Hypothalamus (tissue), 51 donors: ENCODE data around the gene RAB7A.
"Not testable (repeated sequence)": the region's sequence is repeated elsewhere in the genome, so short reads cannot be mapped to it uniquely, and the experiment has no call there.

Source experiments
- DNase-seq, 51 donors: peaks; one replicate each; lab custom pipeline; 2025; lab: John Stamatoyannopoulos, UW

Gene RAB7A

DNA sequence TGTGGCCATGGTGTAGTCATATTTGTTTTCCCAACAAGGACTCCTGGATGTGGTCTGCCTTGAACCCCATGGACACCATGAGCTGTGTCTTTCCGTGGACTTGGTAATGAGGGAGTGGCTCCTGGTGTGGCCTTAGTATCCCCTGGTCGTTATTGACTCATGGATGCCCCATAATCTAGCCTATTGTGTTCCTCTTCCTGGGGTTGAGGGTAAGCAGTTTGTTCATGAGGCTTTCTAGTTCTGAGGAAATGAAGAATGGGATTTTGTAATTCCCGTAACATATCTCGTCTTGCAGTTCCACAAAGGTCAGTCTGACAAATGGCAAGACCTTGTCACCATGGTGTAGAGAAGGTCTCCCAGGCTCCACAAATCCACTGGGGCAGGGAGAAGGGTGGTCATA lies 22.6 kb downstream of the RAB7A start:
- no peak for DNase-seq

DNA sequence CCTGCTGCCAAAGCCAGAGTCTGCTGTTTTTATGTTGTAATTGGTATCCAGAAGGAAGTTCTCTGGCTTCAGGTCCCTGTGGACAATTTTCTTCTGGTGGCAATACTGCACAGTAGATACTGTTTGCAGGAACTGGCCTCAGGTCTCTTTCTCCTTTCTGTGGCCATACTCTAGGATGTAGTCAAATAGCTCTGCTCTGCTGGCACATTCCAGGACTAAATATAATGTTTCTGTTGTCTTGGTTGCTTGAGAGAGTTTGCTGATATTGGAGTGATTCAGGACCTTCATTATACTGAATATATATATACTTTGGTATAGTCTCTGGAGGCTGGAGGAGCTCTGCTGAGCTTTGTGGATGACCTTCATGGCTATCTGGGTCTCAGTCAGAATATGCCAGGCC lies 23.1 kb downstream of the RAB7A start:
- DNase-seq = no peak

DNA sequence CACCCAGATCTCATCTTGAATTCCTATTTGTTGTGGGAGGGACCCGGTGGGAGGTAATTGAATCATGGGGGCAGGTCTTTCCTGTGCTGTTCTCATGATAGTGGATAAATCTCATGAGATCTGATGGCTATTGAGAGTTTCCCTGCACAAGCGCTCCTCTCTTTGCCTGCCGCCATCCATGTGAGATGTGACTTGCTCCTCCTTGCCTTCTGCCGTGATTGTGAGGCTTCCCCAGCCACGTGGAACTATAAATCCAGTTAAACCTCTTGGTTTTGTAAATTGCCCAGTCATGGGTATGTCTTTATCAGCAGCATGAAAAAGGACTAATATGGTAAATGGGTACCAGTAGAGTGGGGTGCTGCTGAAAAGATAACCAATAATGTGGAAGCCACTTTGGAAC lies 23.6 kb downstream of the RAB7A start:
- DNase-seq = not testable (repeated sequence)

DNA sequence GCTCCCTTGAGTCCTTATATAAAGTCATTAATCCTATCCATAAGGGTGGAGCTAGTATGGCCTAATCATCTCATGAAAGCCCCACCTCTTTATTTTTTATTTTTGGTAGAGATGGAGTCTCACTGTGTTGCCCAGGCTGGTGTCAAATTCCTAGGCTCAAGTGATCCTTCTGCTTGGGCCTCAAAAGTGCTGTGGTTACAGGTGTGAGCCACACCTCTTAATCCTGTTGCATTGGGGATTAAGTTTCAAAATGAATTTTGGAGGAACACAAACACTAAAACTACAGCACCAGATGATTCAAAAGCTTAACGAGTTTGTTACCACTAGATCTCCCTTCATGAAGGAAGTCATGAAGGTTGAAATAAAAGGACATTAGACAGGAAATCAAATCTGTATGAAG lies 27.7 kb downstream of the RAB7A start:
- no peak for DNase-seq

DNA sequence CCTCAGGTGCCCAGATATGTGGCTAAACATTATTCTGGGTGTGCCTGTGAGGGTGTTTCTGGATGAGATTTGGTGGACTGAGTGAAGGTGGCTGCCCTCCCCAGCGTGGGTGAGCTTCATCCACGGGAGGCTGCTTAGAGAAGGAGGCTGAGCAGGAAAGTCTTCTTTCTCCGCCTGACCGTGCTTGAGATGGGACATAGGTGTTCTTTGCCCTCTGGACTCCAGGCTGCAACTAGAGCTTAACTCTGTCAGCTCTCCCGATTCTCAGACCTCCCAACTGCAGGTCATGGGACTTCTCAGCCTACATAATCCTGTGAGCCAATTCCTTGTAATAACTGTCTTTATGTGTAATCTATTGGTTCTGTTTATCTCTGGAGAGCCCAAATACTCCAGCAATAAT lies 34.1 kb downstream of the RAB7A start:
- no peak for DNase-seq

DNA sequence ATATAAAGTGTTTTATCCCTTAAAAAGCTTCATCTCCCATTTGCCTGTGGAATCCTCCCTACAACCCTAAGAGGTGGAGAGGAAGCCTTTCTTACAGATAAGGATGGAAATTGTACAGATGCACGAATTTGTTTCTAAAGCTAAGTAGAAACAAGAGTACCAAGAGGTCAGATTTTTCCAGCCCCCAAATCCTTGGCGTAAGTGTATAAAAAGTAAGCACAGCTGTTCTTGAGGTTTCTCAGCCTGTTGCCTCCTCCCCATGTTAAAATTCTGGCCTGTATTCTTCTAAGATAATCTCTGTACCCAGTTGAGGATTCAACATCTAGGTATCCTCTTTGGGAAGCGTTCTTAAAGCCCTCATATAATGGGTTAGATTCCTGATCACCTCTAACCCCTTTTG lies 34.9 kb downstream of the RAB7A start:
- DNase-seq = no peak

DNA sequence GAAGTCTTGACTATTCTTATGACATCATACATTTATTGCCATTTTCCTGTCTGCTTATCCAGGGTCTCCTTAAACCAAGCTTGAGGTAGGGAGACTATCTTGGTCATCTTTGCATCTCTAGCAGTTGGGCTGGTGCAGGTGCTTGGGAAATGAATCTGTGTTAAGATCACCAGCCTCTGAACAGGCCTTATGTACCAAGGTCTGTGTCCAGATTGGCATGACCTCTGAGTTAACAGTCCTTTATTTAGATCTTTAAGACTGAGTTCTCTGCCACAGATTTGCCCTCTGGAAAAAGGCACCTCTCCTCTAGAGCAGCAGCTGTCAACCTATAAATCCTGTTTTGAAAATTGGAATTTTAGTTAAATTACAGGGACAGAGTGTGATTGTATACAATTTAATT lies 35.4 kb downstream of the RAB7A start:
- DNase-seq = no peak

DNA sequence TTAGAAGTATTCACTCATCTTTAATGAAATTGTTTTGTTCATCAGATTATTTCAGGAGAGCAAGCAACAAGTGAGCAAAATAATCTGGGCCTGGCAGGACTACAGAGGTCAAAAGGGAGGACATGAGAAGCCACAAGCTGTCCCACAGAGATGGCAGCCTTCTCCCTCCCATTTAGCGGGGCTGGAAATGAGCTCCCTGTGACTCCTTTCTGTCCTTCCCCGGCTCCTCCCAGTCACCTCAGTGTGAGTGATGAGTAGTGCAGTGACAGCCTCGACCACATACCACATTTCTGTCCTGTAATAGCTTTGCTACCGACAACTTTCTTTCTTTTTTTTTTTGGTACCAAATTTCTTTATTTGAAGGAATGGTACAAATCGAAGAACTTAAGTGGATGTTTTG lies 38.0 kb downstream of the RAB7A start:
- no peak for DNase-seq

DNA sequence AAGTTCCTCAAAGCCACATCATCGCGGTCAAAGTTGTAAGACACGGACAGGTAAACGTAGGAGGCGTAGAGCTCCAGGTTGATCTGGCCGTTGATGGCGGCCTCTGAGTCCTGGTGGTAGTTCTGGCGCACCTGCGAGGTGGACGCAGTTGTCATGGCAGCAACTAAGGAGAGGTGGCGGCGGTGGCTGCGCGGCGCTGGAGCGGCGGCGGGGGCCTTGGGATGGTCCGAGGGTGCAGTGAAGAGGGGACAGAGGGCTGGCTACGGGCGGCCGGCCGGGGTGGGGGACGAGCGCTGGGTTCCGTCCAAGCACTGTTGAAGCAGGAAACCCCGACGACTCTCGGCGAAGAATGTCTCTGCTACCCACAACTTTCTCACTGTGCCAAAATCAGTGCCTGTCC lies 38.9 kb downstream of the RAB7A start:
- DNase-seq = no peak

DNA sequence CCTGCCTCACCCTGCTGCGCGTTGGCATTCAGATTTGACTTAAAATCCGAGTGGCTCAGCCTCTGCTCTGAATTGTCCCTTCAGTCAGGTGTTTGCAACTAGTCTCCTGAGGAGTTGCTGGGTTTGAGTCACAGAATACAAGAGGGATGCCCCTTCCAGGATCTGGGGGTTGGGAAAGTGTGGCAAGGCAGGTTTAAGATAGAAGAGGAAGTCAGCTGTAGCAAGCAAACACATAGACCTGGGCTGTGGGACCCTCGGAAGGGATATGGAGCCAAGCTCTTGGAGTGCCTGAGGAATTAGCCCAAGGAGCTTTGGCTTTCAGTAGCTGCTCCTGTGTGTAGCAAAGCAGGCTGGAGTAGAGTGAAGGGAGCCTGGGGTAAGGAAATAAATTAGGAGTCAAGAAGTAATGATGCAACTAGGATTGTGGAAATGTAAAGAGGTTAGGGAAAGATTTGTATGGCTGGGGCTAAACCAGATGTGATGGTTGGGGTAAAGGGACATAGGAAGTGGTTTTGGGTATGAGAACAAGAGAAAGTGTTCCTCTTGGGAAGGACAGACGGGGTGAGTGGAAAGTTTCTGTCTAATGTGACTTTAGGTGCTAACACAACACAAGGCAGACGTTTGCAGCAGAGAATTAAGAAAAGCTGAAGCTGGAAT lies 41.2 kb downstream of the RAB7A start:
- no peak for DNase-seq

DNA sequence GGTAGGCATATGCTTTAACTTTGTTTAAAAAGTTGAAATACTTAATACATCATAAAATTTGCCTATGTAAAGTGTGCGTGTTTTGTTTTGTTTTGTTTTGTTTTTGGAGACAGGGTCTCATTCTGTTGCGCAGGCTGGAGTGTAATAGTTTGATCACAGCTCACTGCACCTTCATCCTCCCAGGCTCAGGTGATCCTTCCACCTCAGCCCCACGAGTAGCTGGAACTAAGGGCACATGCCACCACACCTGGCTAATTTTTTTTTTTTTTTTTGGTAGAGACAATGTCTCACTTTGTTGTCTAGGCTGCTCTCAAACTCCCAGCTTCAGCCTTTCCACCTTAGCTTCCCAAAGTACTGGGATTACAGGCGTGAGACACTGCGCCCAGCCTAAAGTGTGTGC lies 42.5 kb downstream of the RAB7A start:
- DNase-seq = no peak

DNA sequence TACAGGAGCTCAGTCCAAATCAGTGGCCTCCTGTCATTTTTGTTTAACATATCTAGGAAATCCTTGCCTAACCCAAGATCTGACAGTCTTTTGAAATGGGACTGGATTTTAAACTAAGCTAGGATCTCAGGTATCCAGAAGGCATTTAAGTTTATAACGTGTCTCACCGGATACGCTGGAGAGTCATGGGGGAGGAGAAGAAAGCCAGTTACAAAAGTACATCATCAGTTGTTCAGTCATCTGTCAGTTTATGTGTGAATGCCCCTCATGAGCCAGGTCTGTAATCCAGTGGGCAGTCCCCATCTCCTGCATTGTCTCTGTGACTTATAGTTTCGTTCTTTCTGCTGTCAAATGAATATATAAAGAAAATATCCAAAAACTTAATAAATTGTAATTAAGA lies 44.4 kb downstream of the RAB7A start:
- DNase-seq = no peak

DNA sequence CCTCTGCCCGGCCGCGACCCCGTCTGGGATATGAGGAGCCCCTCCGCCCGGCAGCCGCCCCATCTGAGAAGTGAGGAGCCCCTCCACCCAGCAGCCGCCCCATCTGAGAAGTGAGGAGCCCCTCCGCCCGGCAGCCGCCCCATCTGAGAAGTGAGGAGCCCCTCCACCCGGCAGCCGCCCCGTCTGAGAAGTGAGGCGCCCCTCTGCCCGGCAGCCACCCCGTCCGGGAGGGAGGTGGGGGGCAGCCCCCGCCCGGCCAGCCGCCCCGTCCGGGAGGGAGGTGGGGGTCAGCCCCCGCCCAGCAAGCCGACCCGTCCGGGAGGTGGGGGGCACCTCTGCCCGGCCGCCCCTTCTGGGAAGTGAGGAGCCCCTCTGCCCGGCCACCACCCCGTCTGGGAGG lies 47.2 kb downstream of the RAB7A start:
- DNase-seq = not testable (repeated sequence)

DNA sequence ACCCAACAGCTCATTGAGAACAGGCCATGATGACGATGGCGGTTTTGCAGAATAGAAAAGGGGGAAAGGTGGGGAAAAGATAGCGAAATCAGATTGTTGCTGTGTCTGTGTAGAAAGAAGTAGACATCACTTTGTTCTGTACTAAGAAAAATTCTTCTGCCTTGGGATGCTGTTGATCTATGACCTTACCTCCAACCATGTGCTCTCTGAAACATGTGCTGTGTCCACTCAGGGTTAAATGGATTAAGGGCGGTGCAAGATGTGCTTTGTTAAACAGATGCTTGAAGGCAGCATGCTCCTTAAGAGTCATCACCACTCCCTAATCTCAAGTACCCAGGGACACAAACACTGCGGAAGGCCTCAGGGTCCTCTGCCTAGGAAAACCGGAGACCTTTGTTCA lies 47.6 kb downstream of the RAB7A start:
- not testable (repeated sequence) for DNase-seq

DNA sequence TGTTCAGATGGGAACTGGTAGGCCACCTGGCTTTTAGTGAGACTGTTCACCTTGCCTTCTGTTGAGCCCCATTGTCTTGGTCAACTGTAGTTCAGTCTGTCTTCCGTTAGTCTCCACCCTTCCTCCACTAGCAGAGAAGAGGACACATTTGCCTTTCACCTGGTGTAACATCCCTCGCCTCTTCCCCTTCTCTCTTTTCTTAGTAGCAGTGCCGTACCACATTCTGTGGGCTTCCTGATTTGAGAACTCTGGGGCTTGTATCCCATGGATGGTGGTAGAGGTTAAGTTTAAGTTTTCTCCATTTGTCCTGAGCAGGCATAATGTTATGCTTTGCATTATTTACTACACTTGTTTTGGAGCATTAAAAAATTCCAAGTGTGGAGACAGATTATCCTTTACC lies 49.3 kb downstream of the RAB7A start:
- DNase-seq = no peak

DNA sequence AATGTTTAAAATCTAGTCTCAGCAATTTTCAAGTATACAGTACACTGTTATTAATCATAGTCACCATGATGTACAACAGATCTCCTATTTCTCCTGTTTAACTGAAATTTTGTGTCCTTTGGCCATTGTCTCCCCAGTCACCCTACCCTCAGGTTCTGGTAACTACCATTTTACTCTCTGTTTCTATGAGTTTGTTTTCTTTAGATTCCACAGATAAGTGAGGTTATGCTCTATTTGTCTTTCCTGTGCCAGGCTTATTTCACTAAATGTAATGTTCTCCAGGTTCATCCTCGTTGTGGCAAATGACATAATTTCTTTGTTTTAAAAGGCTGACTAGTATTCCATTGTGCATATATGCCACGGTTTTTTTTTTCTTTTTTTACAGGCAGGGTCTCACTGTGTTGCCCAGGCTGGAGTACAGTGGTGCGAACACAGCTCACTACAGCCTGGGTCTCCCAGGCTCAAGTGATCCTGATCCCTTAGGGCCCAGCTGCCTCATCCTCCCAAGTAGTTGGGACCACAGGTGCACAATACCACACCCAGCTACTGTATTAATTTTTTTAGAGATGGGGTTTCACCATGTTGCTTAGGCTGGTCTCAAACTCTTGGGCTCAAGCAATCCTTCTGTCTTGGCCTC lies 50.0 kb downstream of the RAB7A start:
- DNase-seq = no peak

DNA sequence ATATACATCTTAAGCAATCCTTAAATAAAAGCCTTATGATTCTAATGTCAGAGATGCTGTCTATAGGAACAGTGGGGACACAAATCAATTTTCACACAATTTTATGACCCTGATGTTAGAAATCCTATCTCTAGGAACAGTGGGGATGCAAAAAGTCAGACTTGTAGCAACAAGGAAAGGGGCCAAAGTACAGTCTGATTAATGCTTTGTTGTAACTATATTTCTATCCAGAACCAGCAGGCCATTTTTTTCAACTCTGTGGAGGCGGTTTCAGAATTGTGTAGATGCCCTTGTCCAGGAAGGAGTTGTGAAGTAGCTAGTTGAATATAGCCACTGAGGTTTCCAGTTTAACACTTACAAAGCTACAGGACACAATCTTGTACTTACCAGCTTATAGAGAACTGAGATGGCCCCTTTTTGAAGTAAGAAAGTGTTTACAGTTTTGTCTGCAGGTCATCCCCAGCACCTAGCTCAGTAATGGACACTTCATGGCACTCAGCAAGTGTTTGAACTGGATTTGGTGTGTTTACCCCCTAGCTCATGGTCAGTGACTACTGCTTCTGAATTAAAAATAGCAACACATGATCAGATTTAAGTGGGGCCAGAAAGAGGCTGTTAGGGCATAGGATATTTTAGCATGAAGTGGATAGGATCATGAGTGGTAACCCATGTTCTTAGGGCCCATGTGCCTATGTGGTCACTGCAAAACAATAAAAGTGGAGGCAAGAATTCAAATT lies 54.3 kb downstream of the RAB7A start:
- no peak for DNase-seq

DNA sequence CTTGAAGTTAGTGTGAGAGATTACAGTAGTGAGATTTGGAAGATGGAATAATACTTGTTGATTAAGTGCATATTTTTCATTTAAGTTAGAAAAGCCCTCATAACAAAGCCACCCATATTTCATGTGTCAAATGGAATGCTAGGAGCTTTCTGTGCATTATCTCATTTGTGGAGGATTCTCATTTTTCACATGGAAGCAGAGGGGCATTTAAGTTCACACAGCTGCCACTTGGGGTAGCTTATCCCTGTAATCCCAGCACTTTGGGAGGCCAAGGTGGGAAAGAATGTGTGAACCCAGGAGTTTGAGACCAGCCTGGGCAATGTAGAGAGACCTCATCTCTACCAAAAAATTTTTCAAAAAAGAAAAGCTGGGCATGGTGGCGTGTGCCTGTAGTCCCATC lies 55.2 kb downstream of the RAB7A start:
- no peak for DNase-seq

DNA sequence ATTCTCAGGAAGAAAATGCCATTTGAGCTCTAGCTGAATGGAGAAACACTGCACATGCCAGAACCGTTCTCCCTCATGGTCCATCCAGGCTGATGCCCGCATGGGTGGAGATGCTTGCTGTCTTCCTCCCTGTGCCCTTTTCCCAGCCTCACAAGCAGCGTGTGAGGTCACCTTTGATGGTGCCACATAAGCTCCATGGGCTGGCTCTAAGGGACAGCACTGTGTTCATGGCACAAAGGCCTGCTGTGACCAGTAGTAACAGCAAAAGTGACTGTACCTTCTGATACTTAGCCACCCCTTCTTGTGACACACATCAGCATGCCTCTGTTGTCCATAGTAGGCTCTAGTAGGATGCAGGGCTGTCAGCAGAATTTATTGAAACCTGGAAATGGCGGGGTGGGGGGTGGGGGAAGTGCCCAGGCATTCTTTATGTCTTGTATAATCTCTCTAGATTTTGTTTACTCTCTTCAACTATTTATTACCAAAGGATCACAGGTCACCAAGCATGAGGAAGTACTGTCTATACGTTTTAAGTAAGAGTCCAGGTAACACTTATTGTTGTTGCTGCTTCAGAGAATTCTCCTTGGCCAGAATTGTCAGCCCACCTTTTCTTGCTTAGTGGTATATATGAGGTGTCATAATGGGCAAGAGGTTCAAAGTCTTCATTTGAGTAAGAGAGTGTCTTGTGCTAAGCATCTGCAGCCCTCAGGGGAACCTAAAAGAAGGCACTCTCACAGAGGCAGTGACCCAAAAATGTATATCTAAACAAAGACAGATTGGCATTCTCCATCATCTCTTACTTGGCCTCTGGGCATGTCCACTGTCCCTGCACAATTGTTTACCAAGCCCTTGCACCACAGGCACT lies 56.5 kb downstream of the RAB7A start:
- DNase-seq = no peak

DNA sequence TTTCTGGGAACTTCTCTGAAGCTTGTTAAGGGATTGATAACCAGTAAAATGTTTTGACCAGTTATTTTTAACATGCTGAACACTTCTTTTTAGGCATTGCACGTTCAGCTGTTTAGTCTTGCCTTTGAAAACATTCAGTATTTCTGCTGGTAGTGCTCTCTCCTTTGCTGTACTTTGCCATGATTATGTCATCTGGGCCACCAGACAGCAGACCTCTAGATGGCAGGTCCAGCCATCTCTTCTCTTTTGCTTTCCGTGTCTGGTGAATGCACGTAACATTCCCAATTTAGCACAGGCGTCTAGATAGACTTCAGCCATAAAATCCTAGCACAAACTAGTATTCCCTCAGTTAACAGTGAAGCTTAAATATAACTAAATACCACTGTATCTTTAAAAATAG lies 57.8 kb downstream of the RAB7A start:
- DNase-seq = no peak

DNA sequence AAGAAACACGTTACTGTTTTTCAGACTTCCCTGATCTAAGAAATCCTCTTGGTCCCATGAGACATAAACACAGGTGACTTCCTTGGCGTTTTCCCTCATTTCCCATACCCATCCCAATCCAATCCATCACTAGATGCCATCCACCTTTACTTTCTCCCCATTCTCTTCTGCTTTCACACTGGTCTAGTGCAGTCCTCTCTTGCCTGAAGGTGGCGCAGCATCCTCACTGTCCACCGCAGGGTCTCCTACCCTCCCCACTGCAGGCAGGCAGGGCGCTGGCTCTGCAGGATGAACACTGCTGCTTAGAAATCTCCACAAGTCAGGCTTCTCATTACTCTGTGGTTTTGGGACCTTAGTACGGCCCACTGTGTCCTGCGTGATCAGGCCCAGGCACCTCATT lies 58.2 kb downstream of the RAB7A start:
- peak in 32 of 51 donors; percentile 7 to 73 (median 40) for DNase-seq
